Thoracic aorta (tissue), 2 donors: ENCODE results near the gene GMDS. TPM values are rescaled to one million over a fixed set of nuclear protein-coding genes. Genes with fewer than 3 reads are reported as not detected.

ENCODE experiments used
- ATAC-seq: fragments of 150-250 bp; one replicate; pipeline ENCODE4 v1.8.0; 2017; ENCODE audit warnings: low read depth; ENCODE audit not compliant: insufficient number of reproducible peaks, low FRiP score
- DNase-seq: peaks from one replicate; pipeline ENCODE4 v3.0.0-alpha.2; 2020; ENCODE audit warnings: low spot score
- H3K27ac ChIP-seq, 2 donors: fragments of 200-600 bp; sonication (generic); 1 replicate in 1 of 2; 2 replicates in 1 of 2; pipeline ENCODE4 v1.5.1; 2016; ENCODE audit warnings: mild to moderate bottlenecking in 2 of 2, moderate library complexity in 2 of 2
- H3K27me3 ChIP-seq: fragments of 200-600 bp; sonication (generic); replicated peaks from 2 replicates; pipeline ENCODE4 v1.6.0; 2016; ENCODE audit warnings: mild to moderate bottlenecking; ENCODE audit not compliant: insufficient read depth
- H3K36me3 ChIP-seq: fragments of 200-600 bp; sonication (generic); one replicate; pipeline ENCODE4 v1.5.1; 2016
- H3K4me1 ChIP-seq, 2 donors: fragments of 200-600 bp; sonication (generic); 1 replicate in 1 of 2; 2 replicates in 1 of 2; pipeline versions ENCODE4 v1.5.1 to v1.6.0; 2016; ENCODE audit warnings: low read depth in 2 of 2, mild to moderate bottlenecking in 1 of 2; ENCODE audit not compliant: control insufficient read depth in 1 of 2
- H3K4me3 ChIP-seq: fragments of 200-600 bp; sonication (generic); 2 replicates; pipeline ENCODE4 v1.5.1; 2016; ENCODE audit warnings: mild to moderate bottlenecking
- H3K9me3 ChIP-seq: fragments of 200-600 bp; sonication (generic); 2 replicates; pipeline ENCODE4 v1.5.1; 2016
- total RNA-seq, 2 donors: library from RNA; depleted of rRNA; stranded (reverse); fragments of >200 nt; gene quantifications; one replicate each; pipeline versions ENCODE4 v1.1.0 to v1.2.3, GENCODE V29; 2016
- TF ChIP-seq, protein P1 (sequence below): fragments of 200-600 bp; sonication (generic); IDR thresholded peaks from one replicate; pipeline ENCODE4 v1.5.1; 2019; ENCODE audit warnings: antibody characterized with exemption

Gene GMDS
- total RNA-seq, 2 donors from 2014 or later, result 87.8 to 87.9 TPM

DNA sequence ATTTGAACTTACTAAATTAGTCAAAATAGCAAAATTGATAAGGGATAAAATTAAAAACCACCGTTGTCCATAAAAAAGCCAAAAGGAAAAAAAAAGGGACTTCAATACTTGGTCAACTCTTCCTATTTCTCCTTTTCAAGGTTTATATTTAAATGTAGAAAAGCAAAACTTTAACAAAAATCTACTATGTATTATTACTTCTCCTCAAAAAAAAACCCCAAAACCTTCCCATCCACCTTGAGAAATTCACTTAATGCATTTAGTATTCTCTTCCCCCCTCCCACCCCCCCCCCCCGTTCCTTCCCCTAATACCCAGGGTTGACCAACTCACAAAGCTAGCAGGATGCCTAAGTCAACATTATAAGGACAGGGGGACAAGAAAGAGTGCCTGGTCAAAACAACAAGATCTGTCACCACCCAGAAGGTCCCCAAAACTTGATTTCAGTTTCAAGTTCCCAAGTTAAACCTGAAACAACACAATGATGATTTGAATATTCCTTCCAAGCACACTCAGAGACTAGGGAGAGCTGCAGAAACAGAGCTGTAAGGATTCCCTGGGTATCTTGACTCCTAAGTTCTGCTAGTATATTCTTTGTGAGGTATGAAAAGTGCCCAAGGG lies 14.6 kb downstream of the GMDS start:
- TF ChIP-seq, protein P1, sequence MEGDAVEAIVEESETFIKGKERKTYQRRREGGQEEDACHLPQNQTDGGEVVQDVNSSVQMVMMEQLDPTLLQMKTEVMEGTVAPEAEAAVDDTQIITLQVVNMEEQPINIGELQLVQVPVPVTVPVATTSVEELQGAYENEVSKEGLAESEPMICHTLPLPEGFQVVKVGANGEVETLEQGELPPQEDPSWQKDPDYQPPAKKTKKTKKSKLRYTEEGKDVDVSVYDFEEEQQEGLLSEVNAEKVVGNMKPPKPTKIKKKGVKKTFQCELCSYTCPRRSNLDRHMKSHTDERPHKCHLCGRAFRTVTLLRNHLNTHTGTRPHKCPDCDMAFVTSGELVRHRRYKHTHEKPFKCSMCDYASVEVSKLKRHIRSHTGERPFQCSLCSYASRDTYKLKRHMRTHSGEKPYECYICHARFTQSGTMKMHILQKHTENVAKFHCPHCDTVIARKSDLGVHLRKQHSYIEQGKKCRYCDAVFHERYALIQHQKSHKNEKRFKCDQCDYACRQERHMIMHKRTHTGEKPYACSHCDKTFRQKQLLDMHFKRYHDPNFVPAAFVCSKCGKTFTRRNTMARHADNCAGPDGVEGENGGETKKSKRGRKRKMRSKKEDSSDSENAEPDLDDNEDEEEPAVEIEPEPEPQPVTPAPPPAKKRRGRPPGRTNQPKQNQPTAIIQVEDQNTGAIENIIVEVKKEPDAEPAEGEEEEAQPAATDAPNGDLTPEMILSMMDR, result no peak
- ATAC-seq, result no peak
- Histone ChIP-seq H3K9me3 (no peaks in the 10 kb centered on the region), H3K4me3 (peak overlapping the region; percentile 22), H3K36me3 (no peaks in the 10 kb centered on the region), H3K27ac (peak overlapping the region; percentile 45 to 60), H3K4me1 (peaks cover 11 to 32% of the 10 kb centered on the region in 2 donors), H3K27me3 (no peaks in the 10 kb centered on the region)
- DNase-seq, result no peak

DNA sequence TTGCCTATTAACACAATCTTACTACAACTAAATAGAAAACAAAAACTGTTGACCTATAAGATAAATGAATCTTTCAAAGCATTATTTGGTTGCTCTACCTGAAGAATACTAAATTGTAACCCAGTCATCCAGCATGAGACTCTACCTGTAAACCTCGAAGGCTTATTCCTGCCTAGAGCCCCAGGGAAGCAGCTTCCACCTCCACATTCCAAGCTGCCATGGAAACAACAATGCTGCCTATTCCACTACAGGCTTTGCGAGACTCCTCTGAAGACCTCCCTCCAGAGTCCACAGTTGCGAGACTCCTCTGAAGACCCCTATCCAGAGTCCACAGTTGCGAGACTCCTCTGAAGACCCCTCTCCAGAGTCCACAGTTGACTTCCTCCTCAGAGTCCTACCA lies 15.7 kb downstream of the GMDS start:
- TF ChIP-seq, protein P1, result no peak
- peaks cover 11 to 40% of the 10 kb centered on the region in 2 donors for H3K4me1 ChIP-seq
- H3K9me3 ChIP-seq, result no peaks in the 10 kb centered on the region
- no peaks in the 10 kb centered on the region for H3K27me3 ChIP-seq
- H3K4me3 ChIP-seq, result no peak overlapping the region
- H3K36me3 ChIP-seq, result no peaks in the 10 kb centered on the region
- H3K27ac ChIP-seq, result no peak overlapping the region
- ATAC-seq, result no peak
- DNase-seq, result no peak

DNA sequence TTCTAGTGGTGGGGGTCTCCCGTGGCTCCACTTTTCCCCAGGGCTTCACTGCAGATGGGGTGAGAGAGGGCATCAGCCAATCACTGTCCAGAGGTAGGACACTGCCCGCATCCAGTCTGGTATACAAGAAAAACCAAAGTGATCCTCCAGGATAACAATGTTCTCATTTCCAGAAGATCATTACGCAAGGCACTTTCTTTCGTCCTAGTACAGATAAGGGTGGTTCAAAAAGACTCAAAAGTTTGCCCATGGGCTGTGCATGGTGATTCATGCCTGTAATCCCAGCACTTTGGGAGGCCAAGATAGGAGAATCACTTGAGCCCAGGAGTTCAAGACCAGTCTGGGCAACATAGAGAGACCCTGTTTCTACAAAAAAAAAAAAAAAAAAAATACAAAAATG lies 16.4 kb downstream of the GMDS start:
- TF ChIP-seq, protein P1, result no peak
- Histone ChIP-seq H3K4me3 (no peak overlapping the region), H3K36me3 (no peaks in the 10 kb centered on the region), H3K27me3 (no peaks in the 10 kb centered on the region), H3K9me3 (no peaks in the 10 kb centered on the region), H3K4me1 (peaks cover 11 to 40% of the 10 kb centered on the region in 2 donors), H3K27ac (no peak overlapping the region)
- ATAC-seq (no peak), DNase-seq (no peak)

DNA sequence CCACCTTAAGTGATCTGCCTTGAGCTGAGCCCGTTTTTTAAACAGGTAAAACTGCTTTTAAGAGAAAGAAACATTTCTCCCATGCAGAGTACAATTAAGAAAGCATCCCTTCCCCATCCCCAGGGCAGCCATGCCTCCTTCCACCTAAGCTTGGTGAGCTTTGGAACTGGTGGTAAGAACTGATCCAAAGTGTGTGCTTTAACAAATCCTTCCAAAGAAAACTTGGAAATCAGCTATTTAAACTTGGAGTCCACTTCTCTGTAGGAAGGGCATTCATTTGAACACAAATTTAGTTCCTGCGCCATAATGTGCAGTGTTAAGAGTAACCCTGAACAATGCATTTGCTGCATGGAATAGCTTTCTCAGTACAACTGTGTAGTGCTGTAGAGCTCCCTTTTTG lies 17.0 kb downstream of the GMDS start:
- H3K27ac ChIP-seq, result no peak overlapping the region
- no peaks in the 10 kb centered on the region for H3K9me3 ChIP-seq
- ATAC-seq (no peak), DNase-seq (no peak)
- no peaks in the 10 kb centered on the region for H3K27me3 ChIP-seq
- H3K36me3 ChIP-seq, result no peaks in the 10 kb centered on the region
- no peak overlapping the region for H3K4me3 ChIP-seq
- peaks cover 11 to 40% of the 10 kb centered on the region in 2 donors for H3K4me1 ChIP-seq
- TF ChIP-seq, protein P1, result no peak

DNA sequence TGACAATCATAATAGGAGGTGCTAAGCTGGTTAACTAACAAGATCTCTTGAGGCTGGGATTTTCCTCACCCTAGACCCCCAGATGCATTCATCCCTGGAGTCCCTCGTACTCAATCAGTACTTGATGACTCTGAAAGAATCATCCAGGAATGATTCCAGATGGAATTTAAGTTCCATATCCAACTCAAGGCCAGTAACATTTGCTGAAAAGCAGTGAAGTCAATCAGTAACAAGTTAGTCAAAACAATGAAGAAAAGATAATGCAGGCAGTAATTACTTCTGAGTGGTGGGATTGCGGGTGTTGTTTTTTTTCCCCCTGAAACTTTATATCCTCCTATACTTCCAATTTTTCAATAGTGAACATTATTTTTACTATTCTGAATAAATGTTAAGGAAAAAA lies 18.6 kb downstream of the GMDS start:
- Histone ChIP-seq H3K4me3 (no peak overlapping the region), H3K4me1 (peaks cover 15 to 40% of the 10 kb centered on the region in 2 donors), H3K9me3 (no peaks in the 10 kb centered on the region), H3K27ac (no peak overlapping the region), H3K36me3 (no peaks in the 10 kb centered on the region), H3K27me3 (no peaks in the 10 kb centered on the region)
- TF ChIP-seq, protein P1, result no peak
- no peak for DNase-seq
- ATAC-seq, result no peak
